GM11168 (cell line): Measurements from ENCODE around the gene PIGW.

Experiments
- in situ Hi-C: fragments of 300-500 bp; cut with MboI; formaldehyde crosslinking; loops from one replicate; pipeline ENCODE4 v1.12.0; 2022; ENCODE audit warnings: low sequenced_read_pairs; ENCODE audit not compliant: unreplicated experiment

The PIGW gene

GRCh38 chr17:36544307-36545076 lies 9.7 kb downstream of the PIGW start, which contains the start of gene GGNBP2:
TSS of gene GGNBP2 (plus strand) at chr17:36544919. CDS start at chr17:36545725, 806 bp downstream.
- in situ Hi-C loops = no loop called here

DNA sequence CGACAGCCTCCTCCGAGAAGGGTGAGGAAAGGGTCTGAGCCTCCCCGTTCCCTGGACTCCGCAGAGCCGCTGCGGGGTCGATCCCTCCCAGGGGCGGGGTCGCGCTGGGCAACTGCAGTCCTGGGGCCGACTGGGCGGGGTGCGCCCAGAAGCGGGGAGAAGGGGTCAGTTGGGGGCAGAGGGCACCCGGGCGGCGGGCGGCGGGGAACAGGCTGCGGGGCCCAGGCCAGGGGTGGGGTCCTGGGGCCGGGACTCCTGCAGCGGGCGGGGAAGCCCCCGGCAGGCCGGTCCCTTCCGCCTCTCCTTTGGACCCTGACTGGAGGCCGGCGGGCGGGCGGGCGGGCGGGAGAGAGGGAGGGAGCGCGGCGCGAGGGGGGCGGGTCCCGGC lies 10.3 kb downstream of the PIGW start:
- in situ Hi-C loops = no loop called here

DNA sequence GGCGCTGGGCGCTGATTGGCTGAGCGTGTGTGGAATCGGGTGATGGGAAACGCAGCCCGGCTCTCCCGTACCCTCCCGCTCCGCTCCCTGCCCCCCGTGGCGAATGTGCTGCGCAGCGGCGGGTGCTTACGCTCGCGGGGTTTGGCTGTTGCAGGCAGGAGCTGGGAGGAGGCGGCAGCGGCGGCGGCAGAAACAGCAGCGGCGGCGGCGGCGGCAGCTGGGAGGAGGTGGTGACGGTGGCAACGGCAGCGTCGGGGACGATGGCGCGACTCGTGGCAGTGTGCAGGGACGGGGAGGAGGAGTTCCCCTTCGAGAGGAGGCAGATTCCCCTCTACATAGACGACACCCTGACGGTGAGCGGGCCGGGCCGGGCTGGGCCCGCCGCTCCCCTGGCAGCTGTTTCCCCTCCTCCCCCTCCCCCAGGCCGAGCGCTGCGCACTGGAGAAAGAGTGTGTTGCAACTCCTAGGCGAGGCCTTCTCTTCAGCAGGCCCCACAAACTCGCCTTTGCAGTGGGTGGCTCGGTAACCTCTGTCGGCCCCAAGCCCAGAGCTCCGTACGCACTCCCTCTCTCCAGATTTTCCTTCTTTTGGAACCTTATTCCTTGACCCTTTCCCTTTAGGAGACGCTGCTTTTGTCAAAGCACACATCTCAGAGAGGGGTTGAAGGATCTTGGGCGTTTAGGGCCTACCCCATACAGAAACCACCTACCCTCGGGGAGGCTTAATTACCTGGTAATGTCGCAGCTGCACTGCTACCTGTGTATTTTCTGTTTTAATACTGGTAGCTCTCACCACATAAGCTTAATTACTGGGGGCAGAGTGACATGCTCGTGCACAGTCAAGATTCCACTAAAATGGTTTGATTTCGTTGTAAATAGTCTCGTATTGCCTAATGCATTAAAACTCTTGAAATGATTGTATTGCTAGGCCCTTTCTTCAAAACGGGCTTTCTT lies 11.0 kb downstream of the PIGW start:
- in situ Hi-C loops = no loop called here

- in situ Hi-C loops = no loop called here
These were observed 11.8 kb downstream of the PIGW start for GRCh38 chr17:36546418-36547093.

DNA sequence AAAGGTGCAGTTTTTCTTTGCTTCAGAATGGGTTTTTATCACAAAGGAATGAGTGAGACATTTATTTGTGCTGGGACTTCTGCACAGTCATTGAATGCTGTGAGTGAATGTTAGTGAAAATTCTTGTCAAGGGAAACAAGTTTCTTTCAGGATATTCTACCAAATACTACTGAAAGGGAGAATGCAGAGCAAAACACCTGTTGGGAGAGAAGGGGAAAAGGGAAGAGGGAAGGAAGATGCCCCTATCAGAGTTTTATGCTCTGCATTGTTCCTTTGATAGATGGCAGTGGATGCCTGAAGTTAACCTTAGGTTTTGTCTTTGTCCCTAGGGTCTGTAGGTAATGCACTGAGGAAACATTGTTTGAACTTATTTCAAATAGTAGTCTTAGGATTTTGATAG lies 13.0 kb downstream of the PIGW start:
- in situ Hi-C loops = no loop called here

- in situ Hi-C loops = no loop called here
These were observed 16.0 kb downstream of the PIGW start for GRCh38 chr17:36550491-36551417.

GRCh38 chr17:36553459-36553858 lies 18.7 kb downstream of the PIGW start:
- in situ Hi-C loops = no loop called here

DNA sequence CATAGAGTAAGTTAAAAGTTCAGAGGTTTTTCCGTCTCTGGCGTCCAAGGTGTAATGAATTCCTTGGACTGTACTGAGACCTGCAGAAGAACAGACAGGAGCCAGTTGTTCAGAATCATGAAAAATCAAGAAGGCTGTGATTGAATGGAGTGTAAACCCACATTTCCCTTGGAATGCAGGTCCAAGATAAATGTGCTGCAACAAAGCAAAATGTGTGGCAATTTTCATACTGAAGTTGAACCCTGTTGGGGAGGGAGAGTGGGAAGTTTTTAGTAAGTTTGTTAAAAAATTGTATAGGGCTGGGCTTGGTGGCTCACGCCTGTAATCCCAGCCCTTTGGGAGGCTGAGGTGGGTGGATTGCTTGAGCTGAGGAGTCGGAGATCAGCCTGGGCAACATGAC lies 31.3 kb downstream of the PIGW start:
- in situ Hi-C loops = no loop called here

- in situ Hi-C loops = no loop called here
These were observed 40.2 kb downstream of the PIGW start for GRCh38 chr17:36575028-36575427.

DNA sequence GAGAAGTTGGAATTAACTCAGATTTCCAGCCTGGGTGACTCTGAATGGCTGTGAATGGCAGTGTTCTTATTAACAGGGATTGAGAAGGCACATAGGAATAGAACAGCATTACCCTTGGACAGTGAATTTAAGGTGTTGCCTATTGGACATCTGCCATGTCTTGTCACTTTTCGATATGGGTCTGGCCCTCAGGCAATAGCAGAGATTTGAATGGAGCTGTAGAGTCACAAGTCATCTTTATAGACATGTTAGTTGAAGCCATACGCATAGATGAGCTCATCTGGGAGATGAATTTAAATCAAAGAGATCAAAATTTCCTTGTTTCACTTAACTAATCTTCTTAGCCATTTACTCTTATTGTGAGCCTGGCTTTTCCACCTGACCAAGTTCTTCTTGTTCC lies 42.0 kb downstream of the PIGW start:
- in situ Hi-C loops = no loop called here

GRCh38 chr17:36578671-36579070 lies 43.9 kb downstream of the PIGW start:
- in situ Hi-C loops = no loop called here

- in situ Hi-C loops = no loop called here
These were observed 49.0 kb downstream of the PIGW start for GRCh38 chr17:36583787-36584186.

DNA sequence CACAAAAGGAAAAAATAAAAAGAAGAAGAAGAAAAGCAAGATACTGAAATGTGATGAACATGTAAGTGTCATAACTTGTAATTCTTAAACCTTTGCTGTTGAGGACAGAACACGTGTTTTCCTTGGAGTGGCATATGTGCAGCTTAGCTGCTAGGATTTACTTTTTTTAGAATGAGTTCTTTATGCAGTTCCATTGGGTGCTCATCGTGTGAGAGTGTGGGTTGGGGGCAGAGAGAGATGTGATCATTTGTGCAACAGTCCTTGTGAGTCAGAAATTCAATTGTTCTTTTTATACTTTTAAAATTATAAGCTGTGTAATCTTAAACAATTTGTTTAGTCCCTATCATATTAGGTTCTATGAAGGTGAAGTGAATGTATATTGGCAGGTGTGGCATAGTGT lies 51.4 kb downstream of the PIGW start:
- in situ Hi-C loops = no loop called here
